HG02885 (cell line): ENCODE data around the gene RELN.

Experiments
- ATAC-seq: cut with Tn5 transposase; IDR thresholded peaks from one replicate; pipeline ENCODE4 v1.9.1; 2021; ENCODE audit warnings: mild to moderate bottlenecking; ENCODE audit not compliant: unreplicated experiment, poor library complexity

Gene RELN

DNA sequence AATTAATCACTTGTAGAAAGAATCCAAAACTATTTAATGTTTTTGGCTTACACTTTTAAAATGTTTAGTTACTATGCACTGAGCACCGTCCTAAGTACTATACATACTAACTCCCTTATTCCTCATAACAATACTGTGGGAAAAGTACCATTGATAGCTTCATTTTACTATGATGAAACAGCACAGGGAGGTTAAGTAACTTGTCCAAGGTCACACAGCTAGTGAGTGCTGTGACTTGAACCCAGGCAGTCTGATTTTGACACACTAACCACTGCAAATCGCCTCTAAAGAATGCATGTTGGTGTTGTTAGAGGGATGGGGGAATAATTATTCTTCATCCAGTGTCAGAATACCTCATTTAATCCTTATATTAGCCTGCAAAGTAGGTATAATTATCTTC is 1.9 kb upstream of the RELN start:
- no peak for ATAC-seq

DNA sequence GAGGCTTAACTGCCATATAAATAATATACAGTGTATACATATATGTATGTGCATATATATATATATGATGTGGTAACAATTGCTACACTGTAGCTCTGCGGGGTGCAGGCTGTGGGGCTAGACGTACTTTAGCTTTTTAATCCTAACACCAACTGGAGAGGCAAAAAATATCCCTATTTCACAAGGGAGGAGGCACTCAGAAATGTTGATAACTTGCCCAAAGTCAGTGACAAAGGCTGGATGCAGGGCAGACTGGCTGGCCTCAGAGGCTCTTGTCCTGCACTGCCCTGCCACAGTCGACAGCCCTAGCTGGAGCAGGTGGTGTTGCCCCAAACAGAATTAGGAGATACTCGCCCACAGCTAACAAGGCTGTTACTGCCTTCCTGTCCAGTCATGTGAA is 1.5 kb upstream of the RELN start:
- ATAC-seq, result no peak

DNA sequence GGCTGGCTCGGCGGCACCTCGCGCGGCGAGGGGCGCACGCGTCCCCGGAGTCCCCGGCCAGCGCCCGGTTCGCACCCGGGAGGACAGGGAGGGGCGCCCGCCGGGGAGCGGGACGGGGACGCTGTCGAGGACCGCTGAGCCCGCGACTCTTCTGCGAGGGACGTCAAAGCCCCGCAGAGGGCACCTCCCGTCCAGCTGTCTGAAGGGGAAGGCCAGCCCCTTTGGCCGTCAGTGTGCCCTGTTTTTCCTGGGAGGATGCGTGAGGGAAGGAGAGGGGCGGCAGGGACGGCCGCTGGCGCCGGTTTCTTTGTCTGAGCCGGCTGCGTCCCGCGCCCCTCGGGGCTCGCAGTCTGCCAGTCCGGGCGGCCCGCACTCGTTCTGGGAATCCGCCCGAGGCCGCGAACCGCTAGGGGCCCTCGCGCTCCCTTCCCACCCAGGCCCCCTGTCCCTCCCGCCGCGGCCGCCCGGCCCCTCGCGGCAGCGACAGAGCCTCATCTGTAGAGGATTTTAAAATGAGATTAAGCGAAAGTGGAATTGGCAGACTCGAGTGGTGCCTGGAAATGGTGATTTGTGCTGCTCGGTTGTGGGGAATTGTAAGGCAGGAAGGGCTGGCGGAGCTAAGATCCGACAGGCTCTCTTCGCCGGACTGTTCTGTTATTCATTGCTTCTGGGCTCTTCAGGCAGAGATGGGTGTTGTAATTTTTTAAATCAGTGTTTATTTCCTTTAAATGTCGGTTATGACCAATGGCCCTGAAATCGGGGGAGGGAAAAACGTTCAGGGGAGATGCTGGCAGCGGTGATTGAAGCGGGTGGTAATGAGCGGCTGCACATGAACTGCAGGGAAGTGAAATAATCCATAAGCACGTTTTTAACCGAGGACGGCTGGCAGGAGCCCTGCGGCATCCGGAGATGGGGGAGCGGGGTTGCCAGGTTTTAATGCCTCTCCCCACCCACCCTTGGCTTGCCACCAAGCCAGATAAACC is 618 bp upstream of the RELN start:
- ATAC-seq, result no peak

DNA sequence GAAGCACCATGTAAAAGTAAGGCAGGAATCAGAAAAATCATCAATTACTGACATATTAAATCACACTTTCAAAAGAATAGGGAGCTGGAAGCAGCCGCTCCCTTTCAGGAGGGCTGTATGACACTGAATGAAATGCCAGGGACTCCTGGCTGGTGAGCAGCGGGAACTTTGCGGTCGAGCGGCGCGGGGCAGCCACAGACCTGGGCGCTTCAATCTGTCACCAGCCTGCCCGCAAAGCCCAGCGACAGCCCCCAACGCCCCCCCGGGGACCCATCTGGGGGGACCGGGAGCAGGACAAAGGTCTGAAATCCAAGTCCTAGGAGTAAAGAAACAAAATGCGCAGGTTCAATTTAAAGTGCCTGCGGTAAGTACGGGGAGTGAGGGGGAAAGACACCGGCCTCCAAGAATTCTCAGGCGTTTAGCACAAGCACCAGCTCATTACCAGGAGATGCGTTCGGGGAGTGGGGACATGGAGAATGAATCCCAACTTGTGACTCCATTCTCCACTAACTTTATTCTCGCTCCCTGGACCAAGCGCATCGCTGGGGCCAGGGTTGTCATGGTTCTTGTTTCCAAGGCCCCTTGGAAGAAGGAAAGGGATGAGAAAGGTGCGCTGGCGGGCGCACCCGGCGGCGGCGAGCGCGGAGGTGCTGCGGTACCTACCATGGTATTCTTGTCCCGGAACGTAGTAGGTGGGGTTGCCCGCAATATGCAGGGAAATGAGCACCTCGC is 824 bp downstream of the RELN start:
- ATAC-seq, result no peak

DNA sequence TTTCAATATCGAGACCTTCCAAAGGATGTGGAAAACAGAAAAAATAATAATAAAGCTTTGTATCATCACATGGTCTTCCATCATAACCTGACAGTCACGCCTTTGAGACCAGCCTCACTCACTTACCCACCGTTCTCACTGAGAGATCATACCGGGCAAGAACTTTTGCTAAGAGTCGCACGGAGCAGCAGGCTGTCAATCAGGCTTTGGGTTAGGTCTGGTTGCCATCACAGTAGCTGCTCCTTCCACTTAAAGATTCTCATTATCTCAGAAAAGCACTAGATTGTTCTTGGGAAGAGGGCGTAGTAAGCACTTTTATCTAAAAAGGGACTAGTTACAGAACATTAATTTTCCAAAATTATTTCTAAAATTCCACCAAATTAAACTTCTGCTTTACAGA is 2.0 kb downstream of the RELN start:
- no peak for ATAC-seq

DNA sequence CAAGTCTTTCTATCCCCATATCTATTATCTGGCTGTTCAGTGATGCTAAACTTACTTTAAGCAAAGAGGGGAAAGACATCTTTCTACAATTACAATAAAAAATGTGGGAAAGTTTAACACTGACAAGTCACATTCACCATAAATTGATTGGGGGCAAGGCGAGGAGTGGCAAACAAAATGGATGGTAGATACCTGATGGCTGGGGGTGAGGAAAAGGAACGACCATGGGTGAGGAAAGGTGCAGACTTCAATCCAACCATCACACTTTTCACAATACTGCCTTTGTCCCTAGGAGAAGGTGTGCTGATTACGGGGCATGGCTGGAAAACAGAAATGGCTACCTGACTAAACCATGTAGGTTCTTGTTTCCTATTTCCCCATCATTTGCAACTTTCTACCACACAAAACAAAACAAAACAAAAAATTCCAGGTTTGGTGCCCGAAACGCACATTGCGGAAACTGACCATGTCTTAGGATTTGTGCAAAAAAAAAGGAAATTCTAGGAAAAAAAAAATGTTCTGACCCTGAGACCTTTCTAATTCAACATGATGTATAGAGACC is 3.8 kb downstream of the RELN start:
- ATAC-seq, result no peak

DNA sequence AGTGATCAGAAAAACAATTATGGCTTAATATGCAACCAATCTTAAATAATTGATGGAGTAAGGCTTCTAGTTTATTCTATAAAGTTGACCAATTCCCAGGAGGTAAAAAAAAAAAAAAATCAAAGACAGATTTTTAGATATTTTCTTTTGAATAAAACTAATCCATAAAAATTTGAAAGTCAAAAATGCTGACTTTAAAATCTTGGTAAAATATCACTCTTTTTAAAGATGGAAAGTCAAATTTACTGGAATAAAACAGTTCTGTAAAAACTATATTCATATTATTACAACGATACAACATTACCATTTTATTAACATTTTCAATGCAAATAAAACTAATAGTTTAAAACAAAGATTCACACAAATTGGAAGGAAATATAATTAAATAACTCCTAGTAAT is 5.4 kb downstream of the RELN start:
- ATAC-seq, result no peak

DNA sequence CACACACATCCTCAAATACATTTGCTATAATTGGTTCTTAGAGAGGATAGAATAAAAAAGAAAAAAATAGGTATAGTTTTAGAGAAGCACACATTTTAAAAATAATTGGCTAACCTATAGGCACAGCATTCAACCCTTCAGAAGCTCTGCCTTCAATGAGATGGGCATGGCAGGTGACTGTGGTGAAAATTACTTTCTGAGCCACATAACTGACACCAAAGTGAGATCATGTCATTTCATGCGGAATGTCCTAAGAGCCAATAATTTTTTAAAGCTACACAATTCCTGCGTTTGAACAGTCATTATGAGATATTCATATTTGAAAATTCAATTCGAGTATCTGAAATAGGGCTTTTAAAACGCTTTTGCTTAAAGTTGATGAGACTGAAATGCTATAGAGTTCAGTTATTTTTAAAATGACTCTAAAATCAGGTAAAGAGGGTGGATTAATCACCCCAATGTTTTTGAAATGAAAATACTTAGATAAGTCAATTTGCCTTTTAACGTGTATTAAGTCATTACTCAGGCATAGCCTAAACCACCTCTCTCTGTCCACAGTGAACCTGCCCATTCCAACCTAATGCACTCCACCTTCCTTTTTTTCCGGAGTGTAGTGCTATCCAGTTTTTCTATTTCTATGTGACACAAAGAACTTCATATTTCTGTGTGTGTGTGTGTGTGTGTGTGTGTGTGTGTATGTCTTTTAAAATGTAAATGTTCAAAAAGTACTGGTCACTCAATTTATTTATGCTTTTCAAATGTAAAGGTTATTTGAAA is 6.1 kb downstream of the RELN start:
- ATAC-seq, result no peak

DNA sequence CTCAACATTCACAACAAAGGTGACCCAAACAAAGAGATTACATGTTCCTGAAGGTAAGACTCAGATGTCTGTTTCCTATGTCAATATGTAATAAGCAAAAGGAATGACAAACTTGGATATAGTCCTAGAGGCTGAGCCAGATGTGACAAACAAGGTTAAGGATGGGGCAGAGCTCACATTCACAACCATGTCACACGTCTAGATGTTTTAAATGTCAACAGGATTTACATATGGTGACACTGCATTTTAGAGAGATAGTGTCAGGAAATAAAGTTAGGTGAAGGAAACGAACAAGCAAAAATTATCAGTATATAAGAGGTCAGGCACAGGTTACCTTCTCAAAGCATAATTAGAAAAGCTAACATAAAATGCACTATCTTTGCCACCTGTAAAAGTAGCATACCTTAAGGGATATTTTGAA is 8.4 kb downstream of the RELN start:
- ATAC-seq, result no peak

DNA sequence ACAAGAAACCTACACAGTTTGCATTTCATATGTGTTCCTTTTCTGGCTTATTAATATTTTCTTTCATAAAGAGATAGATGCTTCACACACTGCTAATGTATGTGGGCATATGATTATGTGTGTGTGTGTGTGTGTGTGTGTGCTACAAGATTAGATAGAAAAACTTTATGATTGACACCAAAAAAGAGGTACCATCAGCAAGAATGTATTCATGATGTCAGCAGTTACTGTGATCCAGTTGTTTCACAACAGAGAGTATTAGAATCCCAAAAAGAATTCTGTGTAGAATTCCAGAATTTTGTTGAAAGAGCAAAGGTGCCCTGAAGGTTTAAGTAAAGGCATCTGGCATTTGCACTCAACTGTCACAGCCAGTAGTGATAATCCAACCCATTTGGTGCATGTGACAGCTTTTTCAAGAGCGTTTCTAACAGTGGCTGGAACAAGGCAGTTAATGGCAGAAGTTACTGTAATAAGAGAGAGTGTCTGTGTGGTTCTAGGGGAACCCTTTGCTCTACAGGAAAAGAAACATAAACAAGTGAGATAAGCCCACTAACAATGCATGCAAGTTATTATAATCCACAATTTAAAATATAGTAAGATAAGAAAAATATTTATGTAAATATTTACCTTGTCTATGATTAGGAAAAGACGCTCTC is 16.6 kb downstream of the RELN start:
- no peak for ATAC-seq

DNA sequence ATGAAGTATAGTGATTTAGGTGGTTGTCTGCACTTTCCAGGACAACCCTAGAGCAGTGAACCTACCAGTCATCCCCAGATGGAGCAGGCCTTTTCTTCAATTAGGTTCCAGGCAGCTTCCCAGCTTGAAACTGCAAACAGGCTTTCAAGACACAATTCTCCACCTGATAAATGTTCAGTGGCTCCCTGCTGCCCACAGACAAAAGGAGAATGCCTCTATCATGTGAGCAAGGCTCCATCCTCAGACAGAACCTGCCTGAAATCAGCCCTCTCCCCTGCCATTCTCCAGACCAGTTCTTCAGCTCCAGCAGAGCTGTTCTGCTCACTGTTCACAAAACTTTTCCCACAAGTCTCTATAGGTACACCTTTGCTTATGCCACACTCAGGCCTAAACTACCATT is 22.1 kb downstream of the RELN start:
- ATAC-seq, result no peak

DNA sequence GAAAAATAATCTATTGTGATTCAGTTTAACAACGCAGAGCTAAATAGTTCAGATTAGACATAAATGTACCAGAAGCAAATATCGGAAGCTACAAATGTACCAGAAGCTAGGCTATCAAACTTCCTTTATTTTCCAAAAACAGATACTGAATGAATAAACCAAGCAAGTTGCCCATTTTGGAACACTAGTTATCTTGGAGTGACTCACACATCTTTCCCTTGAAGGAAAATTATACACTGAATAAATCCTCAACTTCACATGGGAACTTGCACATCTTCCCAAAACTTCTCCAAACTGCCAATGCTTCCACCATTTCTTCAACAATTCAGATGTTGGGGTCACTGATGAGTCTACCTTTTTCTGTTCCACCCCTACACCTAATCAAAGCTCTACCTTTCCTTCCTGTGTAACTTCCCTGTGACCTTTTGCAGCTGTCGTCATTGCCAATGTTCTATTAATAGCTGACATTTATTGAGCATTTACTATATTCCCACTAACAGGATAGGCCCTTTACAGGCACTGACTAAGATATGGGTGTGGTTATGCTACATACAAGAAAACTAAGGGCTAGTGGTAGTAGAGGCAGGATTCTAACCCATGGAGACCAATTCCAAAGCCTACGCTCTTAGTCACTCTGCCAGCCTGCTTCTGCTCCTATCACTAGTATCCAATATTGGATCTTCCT is 22.7 kb downstream of the RELN start:
- no peak for ATAC-seq

DNA sequence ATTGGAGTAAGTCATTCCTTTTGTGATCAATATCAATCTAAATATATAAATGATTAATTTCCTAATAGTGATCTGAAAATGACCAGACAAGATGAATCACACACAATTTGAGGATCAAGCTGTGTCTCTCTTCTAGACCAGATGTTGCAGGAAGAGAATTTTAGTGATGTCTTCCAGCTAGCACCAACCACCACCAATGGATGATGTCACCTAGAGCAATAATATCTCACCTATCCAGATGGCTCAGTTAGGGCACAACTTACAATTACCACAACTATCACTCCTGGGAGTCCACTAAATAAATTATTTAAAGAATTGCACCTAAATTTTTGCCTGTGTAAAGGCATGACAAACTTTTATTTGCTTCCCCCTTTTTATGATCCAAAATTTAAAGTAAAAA is 25.2 kb downstream of the RELN start:
- no peak for ATAC-seq

DNA sequence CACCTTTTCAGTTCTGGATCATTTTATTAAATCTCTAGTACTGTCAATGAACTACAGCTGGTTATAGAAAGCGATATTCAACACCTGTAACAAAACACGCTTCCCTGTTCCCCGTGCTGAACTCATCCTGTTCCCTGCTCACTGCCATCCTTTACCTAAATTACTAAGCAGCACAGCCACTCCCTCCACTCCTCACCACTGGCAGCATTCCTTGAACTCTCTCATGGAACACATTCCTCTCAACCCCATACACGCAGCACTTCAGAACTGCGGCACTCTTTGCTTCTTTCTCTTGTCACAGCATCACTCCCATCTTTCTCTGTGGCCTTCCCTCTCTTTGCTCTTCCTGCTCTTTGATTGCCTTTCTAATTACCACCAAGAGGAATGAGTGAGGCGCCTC is 27.4 kb downstream of the RELN start:
- no peak for ATAC-seq

DNA sequence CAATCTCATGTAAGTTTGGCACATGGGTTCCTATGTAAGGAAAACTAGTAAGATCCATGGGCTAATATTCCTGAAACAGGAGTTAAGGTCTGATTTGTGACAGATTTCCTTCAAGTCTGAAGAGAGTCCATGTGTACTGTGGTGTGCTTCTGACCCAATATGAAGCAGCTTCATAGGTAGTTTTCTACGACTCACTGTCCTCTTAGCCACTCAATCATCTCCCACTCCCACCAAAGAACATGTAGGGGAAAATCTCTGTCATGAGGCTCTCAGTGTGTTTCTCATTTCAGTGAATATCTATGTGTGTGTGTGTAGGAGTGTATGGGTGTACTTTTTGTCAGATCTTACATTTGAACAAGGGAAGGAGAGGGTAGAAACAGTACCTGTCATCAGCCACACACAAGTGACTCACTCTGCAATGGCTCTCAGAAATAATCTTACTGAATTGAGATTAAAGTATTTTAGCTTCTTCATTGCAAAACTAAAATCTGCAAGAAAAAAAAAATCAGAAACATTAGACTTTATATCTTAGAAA is 31.1 kb downstream of the RELN start:
- no peak for ATAC-seq

DNA sequence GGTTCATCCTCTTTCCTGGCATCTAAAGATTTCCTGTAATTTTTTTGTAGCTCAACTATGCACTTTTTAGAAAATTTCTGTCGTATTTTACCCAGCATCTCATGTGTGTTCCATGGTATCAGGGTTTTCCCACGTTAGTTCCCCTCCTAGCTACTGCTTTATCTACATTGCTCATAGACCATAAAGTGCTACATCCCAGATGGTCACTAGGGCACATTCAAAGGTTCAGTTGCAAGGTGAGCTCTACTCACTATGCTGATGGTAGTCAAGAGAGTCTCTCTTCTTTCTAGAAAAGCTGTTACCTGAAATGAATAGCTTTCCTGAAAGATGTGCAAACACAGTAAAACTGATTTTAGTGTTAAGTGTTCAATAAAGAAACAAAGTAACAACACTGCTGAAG is 33.5 kb downstream of the RELN start:
- no peak for ATAC-seq

DNA sequence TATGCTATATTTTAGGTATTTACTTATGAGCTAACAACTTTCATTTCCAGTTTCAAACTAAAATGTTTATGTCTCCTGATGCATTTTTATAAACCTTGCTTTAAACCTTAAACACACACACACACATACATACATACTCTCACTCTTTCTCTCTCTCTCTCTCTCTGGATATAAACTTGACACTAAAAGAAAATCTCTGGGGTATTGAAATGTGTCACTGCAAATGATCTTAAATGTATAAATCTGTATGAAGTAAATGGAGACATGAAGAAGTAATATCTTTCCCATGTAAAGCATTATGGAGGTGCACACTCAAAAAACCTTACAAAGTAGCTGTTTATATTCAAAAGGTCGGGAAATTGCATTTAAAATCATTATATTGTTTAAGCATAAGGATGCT is 37.0 kb downstream of the RELN start:
- ATAC-seq, result no peak

DNA sequence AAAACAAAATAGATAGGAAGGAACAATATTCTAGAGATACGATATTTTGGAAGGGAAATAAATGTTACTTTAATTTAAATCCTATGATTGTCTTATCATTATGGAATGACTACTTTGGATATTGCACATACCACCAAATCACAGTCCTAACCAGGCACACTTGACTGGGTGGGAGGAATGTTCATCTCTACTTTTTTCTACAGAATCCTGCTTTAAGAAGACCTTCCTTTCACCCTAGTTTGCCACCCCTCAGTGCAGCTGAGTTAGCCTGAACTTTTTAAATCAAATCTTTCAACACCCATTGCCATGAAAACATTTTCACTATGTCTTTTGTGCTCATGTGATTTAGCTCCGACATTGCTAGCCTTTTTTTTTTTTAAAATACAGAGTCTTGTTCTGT is 38.1 kb downstream of the RELN start:
- no peak for ATAC-seq

DNA sequence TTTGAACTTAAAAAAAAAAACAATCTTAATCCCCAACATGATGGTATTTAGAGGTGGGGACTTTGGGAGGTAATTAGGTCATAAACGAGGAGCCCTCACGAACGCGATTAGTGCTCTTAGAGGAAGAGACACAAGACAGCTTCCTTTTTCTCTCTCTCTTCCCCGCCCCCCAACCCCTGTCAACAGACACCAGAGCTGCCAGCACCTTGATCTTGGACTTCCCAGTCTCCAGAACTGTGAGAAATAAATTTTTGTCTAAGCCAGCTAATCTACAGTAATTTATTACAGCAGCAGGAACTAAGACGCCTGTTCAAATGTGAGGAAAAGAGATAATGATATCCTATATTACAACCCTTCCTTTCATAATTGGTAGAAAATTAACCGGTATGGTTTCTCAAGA is 40.1 kb downstream of the RELN start:
- ATAC-seq, result no peak
